ENCODE results near the gene ATXN1. TPM values are rescaled to one million over a fixed set of nuclear protein-coding genes. Genes with fewer than 3 reads are reported as not detected.

Gene ATXN1
- total and polyA plus RNA-seq, 2 of the 8 experiments (the other 6 are each of a cell fraction or from before 2014, with no cell fraction given), result 1.6 to 4.0 TPM

GRCh38 chr6:16800341-16800740 is 39.1 kb upstream of the ATXN1 start:
- Histone ChIP-seq H4K5ac (ENCODE audit: insufficient read length, low read depth, low read length) (no peak overlapping the region), H3K4me2 (ENCODE audit: insufficient read depth in 1 of 2, low read depth in 2 of 2, low read length in 2 of 2) (no peak overlapping the region), H2BK12ac (ENCODE audit: low read depth, low read length) (no peak overlapping the region), H4K20me1 (replicated peaks in 1 of 2; ENCODE audit: control insufficient read depth in 1 of 2, insufficient read depth in 2 of 2, low read length in 2 of 2) (no peaks in the 10 kb centered on the region), H2BK20ac (ENCODE audit: low read length) (no peak overlapping the region), H2AK5ac (ENCODE audit: low read depth, low read length) (no peak overlapping the region), H3K4me1 (replicated peaks in 1 of 4; ENCODE audit: control insufficient read depth in 3 of 4, insufficient read depth in 4 of 4, low read length in 3 of 4) (peaks cover 7 to 20% (median 14%) of the 10 kb centered on the region in 4 experiments), H2AFZ (ENCODE audit: low read length) (no peak overlapping the region; the same call in 1 of the 2 replicates), H3K79me1 (ENCODE audit: low read depth, low read length) (no peaks in the 10 kb centered on the region), H3K9ac (replicated peaks in 1 of 4; ENCODE audit: extremely low read depth in 1 of 4, low read depth in 3 of 4, low read length in 3 of 4) (no peak overlapping the region), H2BK5ac (ENCODE audit: low read depth, low read length) (no peak overlapping the region), H3K4ac (replicated peaks; ENCODE audit: insufficient read length, low read depth, low read length) (no peak overlapping the region), H3K36me3 (ENCODE audit: control insufficient read depth in 2 of 4, insufficient read depth in 4 of 4, low read length in 3 of 4) (no peaks in the 10 kb centered on the region), H3K23ac (ENCODE audit: insufficient read length) (no peak overlapping the region), H2BK120ac (replicated peaks; ENCODE audit: low read depth, low read length) (no peak overlapping the region), H3K4me3 (ENCODE audit: extremely low read depth in 1 of 4, insufficient read depth in 2 of 4, low read depth in 3 of 4, low read length in 4 of 4) (no peak overlapping the region), H3K27me3 (replicated peaks in 1 of 4; ENCODE audit: control insufficient read depth in 3 of 4, extremely low read depth in 1 of 4, insufficient read depth in 3 of 4, low read length in 3 of 4) (no peaks in the 10 kb centered on the region), H3K14ac (ENCODE audit: insufficient read length) (no peak overlapping the region), H4K8ac (ENCODE audit: extremely low read depth, insufficient read depth, low read length) (no peak overlapping the region), H3K18ac (ENCODE audit: extremely low read depth, low read length) (no peak overlapping the region), H2BK15ac (ENCODE audit: low read length) (no peak overlapping the region), H4K91ac (replicated peaks; ENCODE audit: insufficient read length, low read length) (no peak overlapping the region), H3K23me2 (ENCODE audit: low read depth, low read length) (peaks cover 2% of the 10 kb centered on the region; the same call in 1 of the 2 replicates), H3K9me3 (ENCODE audit: insufficient read depth in 2 of 2, low read depth in 1 of 2, low read length in 1 of 2) (no peaks in the 10 kb centered on the region), H3K79me2 (ENCODE audit: control insufficient read depth in 1 of 2, insufficient read depth in 2 of 2, low read length in 2 of 2) (no peaks in the 10 kb centered on the region), H3K27ac (ENCODE audit: low read depth, low read length) (no peak overlapping the region), H3K56ac (replicated peaks; ENCODE audit: insufficient read length, low read depth, low read length) (no peak overlapping the region)
- no peak for FAIRE-seq
- ChIA-PET CTCF (ENCODE audit: partially characterized antibody) (interaction anchor here (1.2 to 2.7 kb wide), 3 partner anchors 19 to 286 kb away, joined by 3 to 9 read pairs (median 5); no protein-coding TSS in a partner anchor), POLR2A (ENCODE audit: partially characterized antibody) (no interaction called here)
- WGBS, 2 experiments (ENCODE audit: extremely low coverage in 1 of 2, insufficient coverage in 1 of 2, insufficient read length in 1 of 2, insufficient replicate concordance in 2 of 2, low coverage in 1 of 2, low lambda C conversion rate in 2 of 2, missing lambda C conversion rate in 1 of 2), result 87% methylated on average over 3 of the region's 3 CpGs; no CpG with 5 or more reads in 1 of the 2 experiments
- no peak for TF ChIP-seq RXRA (IDR thresholded peaks at IDR 0.05; ENCODE audit: insufficient read depth, low read depth, low read length)
- no peak for TF ChIP-seq HDAC6 (IDR thresholded peaks at IDR 0.05; ENCODE audit: low read depth, low read length)
- TF ChIP-seq CREB1 (IDR thresholded peaks at IDR 0.05), result no peak
- no peak for TF ChIP-seq SP2 (IDR thresholded peaks at IDR 0.05; ENCODE audit: low read length)
- no peak for TF ChIP-seq KDM5A (IDR thresholded peaks at IDR 0.05; ENCODE audit: low read length)
- TF ChIP-seq CTCF (IDR thresholded peaks at IDR 0.05; ENCODE audit: control extremely low read depth in 1 of 3, insufficient read depth in 1 of 3, low read depth in 1 of 3, low read length in 3 of 3), result no peak
- no peak for DNase-seq (ENCODE audit: low read depth in 1 of 2, low spot score in 2 of 2)
